Head of caudate nucleus (tissue), 42 donors: ENCODE results near the gene TFF3.
A peak's percentile ranks its signal among the peaks of the same experiment; 100 is the strongest.

Source experiments
- DNase-seq, 42 donors: peaks; one replicate each; pipeline versions ENCODE4 v3.0.0 to v3.0.0-alpha.2; 2020 to 2021; ENCODE audit warnings: mixed read lengths in 7 of 42
- intact Hi-C: fragments of 100-400 bp; cut with DNase I; formaldehyde crosslinking; loops from one replicate; pipeline ENCODE4 v1.15.0; 2022

Gene TFF3

DNA sequence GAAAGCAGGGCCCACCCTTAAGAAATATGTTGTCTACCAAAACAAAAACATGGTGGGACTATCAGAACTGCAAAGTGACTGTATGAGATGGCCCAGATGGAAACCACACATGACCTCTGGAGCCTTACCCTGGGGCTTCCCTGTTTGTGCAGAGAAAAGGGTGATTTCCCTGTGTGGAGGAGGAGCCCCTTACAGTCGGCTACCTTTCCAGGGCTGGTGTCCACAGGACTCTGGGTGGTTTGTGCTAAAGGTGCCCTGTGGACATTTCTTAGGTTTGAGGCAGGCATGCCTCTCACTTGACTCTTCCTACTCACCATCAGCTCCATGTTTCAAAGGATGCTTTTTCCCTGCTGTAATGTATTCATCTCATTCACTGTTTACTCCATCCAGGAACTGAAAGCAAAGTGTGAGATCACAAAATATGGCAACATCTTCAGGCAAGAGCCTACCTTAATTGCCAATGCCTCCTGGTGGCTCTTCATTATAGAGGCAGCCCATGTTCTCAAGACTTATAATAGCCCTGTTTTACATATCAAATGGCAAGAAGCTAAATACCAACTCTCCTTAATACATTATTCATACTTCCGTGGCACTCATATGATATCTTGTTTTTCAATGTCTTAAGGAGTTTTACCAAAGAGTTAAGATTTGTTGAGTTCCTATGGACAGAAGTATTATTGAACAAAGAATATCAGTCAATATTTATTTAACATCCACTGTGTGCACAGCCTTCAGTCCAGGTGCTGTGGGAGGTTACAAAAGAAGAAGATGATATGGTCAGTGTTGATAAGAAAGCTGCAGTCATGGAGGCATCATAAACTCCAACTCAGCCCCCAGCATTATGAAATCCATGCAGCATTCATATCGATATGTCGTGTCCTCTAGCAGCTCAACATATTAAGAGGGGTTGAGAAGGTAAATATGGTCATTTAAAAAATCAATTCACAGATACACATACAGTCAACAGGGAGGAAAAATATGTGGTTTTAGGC lies 15.5 kb upstream of the TFF3 start:
- intact Hi-C loops, result no loop called here
- DNase-seq, result no peak

DNA sequence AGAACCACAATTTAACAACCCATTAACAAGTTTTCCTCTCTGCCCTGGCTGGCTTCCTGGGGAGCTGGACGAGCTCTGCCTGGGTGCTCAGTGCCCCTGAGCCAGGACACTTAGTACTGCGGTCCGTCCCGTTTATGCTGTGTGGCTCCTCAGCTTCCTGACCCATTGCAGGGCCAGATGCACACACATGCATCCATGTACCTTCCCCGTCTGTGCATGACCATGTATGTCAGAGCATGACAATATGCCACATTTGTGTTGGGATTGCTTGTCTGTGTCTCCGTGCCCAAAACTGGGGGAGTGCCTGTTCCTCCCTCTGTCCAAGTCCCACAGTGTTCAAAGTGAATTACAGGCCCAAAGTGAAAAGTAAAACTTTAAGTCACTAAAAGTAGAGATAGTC lies 9.7 kb upstream of the TFF3 start:
- DNase-seq, result peak in 3 of 42 donors; percentile 4 to 25 (median 9)
- intact Hi-C loops, result no loop called here

DNA sequence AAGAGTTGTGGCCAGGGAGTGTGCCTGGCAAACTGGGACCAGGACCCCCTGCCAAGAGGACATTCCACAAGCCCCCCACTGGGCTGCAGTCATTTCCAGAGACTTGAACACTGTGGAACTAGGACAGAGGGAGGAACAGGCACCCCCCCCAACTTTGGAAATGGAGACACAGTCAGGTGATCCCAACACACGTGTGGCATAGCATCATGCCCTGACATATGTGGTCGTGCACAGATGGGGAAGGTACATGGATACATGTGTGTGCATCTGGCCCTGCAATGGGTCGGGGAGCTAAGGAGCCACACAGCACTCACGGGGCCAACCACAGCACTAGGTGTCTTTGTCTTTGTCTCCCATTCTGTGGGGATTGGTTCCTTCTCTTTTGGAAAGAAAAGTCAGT lies 6.6 kb upstream of the TFF3 start:
- peak in 1 of 42 donors; percentile 18 for DNase-seq
- intact Hi-C loops, result no loop called here

DNA sequence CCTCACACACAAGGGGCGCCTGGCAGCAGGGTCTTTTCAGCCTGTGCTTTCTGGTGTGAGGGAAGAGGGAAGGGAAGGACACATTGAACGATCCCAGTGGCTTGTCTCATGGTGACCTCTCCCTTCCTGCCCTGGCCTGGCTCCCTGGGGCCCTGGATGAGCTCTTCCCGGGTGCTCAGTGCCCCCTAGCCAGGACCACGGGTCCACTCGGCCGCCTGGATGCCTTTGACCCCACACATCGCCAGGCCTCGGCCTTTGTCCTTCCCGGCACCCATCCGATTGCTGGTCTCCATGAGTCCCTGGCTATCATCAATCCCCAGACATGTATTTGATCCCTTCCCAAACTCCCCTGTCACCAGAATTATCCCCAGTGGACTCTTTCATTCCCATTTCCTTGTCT lies 6.0 kb upstream of the TFF3 start:
- DNase-seq, result peak in 2 of 42 donors; percentile 11 to 16
- intact Hi-C loops, result no loop called here

DNA sequence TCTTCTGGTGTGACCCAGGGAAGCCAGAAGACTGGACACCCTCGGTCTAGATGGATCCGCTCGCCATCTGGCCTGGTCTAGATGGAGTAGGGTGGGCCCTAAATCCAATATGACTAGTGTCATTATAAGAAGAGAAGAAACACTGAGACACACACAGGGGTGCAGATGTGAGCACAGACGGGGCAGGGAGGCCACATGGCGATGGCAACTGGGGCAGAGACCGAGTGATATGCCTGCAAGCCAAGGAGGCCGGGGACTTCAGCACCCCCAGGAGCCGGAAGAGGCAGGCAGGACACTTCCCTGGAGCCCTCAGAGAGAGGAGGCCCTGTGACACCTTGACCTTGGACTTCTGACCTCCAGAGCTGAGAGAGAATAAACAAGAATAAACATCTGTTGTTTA lies 5.6 kb upstream of the TFF3 start:
- intact Hi-C loops, result no loop called here
- DNase-seq, result peak in 3 of 42 donors; percentile 6 to 22 (median 11)

DNA sequence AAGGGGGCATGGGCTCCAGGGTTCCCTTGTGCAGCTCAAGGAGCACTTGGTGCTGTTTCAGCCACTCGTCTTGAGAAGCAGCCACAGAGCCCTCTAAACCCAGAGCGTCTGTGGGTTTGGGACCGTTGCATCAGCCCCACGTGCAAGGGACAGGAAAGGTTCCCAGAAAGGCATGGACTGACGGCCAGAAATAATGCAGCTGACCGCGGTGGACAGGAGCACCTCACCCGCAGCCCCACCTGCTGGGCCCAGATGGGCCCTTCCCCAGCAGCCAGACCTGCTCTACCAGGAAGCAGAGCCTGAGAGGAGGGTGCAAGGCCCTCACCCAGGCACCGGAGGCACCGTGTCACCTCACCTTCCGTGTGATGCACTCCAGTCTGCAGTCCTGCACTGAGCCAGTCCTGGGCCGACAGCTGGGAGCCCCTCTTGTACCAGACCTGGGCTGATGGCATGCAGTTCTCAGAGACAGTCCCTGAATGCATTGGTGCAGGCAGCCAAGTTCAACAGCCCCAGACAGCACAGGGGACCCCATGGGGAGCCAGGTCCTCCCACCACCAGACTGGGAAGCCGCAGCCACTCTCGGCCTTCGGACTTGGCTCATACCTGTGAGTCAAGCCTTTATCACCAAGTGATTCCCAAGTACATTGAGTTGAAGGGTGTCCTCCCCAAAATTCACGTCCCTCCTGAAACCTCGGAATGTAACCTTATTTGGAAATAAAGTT lies 4.8 kb upstream of the TFF3 start:
- intact Hi-C loops, result no loop called here
- DNase-seq, result peak in 4 of 42 donors; percentile 2 to 33 (median 17)

DNA sequence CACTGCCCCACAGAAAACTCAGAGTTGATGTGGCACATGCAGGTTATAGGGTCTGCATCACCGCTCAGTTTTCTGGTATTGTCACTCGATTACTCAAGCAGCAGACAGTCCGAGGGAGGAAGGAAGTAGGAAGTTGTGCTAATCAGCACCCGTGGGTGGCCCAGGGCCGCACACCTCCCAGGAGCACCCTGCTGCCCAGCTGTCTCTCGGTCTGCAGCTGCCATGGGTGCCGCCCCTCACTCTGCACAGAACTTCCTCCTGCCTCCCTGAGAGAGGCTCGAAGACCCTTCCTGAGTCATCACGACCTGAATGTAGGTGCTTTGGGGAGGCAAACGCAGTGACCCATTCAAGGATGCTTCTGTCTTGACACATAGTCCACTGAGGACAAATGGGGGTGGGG lies 4.2 kb upstream of the TFF3 start:
- intact Hi-C loops, result no loop called here
- DNase-seq, result peak in 3 of 42 donors; percentile 5 to 37 (median 25)

DNA sequence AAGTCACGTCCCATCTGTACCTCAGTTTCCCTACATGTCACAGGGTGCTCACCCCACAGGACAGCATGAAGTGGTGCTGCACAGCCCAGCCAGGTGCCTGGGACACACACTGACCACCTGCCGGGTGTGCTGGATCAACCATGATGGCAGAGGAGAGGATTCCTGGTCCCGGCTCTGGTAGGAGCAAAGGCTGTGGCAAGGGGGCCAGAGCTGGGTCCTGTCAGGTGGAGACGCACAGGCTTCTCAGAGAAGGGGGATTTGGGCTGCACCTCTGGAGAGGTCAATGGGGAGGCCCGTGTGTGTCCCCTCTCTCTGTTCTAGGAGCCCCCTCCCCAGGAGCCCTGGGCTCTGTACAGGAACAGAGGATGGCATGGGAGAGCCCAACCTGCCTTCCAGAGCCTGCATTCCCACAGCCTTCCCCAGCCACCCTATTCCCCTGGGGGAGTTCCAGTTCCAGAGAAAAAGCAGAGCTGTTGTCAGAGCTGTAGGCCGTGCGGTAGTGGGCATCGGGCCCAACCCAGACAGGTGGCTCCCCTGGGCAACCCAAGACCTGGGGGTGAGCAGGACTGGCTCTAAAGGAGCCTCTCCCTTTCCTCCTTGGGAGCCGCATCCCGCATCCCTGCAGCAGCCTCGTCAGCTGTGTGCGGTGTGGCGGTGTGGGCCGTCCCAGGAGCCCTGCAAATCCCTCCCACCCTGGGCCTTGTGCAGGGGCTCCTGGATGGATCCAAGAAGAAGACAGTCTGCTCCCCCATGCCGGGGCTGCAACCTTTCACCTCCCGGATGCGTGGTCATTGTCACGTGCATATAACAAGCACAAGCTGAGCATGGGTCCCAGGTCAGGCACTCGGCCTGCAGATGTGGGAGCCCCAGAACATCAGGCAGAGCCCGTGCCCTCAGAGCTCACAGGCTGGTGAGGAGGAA lies 2.9 kb upstream of the TFF3 start:
- peak in 5 of 42 donors; percentile 3 to 35 (median 7) for DNase-seq
- intact Hi-C loops, result no loop called here

DNA sequence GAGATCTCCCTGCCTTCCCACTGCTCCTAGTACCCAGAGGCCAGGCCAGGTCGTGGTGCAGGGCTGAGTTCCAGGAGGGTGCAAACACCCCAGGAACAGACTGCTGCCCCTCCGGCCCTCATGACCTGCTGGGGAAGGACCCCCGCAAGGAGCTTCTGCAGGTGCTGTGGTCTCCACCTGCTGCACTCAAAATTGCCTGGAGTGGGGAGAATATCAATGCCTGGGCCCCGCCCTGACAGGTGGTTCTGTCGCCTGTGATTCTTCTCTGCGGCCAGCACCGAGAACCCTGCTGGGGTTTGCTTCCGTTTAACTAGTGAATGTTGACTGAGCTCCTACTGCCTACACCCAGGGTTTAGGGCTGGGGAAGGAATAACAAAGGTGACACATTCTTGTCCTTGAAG lies 2.1 kb upstream of the TFF3 start:
- intact Hi-C loops, result no loop called here
- DNase-seq, result peak in 2 of 42 donors; percentile 3 to 9

DNA sequence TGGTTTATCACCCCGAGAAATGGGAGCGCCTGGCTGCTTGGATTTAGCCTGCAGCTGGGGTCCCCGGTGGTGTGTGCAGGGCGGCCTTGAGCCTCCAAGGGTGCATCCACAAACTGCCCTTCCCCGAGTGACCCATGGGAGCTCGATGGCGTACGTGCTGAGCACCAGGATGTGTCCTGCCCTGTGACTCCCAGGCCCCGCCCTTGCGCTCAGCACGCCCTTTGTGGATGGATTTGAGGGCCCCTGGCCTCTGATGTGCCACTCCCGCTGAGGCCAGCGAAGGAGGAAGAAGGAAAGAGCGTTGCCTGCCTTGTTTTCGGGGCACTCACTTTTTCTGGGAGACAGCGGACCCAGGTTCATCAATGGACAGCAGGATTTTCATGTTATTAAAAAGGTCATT lies 1.7 kb upstream of the TFF3 start:
- intact Hi-C loops, result no loop called here
- peak in 1 of 42 donors; percentile 16 for DNase-seq

DNA sequence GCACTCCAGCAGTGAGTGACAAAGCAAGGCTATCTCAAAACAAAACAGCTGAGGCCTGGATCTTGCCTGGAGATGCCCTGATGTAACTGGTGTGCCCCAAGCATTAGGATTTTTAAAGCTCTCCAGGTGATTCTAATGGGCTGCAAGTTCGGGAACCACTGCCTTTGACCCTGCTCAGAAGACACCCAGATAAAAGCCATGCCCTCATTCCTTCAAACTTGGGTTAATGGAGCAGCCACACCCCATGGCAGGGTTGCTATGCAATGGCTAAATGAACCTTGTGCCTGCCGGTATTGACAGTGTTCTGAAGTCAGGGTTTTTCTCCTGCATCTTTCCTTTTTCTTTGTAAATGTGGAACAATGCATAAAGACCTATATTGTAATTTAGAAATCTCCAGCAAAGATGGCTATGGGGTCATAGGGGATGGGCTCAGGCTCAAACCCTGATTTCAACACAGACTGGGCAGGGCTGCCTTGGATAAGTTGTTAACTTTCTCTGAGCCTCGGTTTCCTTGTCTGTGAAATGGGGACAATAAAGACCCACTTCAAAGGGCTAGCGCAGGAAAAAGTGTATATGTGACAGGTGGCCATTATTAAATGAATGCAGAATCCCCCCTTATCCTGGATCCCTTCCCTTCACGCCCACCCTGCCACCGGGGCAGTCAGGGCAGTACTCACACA lies 453 bp downstream of the TFF3 start:
- intact Hi-C loops, result no loop called here
- DNase-seq, result no peak

DNA sequence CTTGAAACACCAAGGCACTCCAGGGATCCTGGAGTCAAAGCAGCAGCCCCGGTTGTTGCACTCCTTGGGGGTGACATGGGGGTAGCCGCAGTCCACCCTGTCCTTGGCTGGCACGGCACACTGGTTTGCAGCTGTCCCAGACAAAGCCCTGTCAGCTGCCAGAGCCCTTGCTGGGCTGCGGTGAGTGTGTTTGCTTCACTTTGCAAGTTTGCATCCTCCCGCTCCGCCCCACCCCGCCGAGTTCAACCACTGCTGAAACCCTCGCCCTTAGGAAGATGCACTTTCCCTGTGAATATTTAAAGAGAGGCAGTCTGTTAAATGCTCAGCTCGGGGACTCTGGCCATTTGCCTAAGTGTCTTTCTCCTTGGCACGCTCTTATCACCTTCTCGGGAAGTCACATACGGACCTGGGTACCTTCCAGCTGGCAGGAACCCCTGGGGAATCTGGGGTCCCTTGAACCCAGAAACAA lies 1.7 kb downstream of the TFF3 start:
- DNase-seq, result peak in 1 of 42 donors; percentile 36
- intact Hi-C loops, result no loop called here

DNA sequence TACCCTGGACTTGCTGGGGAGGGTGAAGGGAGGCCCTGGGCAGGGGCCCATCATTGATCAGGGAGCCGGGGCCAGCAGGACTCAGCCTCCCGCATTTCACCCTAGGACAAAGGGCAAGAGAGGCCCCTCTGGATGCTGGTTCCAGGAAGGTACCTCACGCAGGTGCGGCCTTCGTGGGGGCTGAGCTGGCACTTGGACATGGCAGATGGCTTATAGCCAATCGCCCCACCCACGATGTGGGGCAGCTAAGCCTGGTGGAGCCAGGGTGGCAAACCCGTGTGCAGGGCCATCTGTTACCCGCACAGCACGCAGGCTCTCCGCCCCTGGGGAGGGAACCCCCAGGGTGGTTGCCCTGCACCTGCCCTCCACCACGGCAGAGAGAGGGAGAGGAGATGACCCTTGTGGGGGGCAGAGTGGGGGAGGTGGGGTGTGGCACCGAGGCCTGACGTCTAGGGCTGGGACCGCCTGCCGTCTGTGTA lies 2.5 kb downstream of the TFF3 start:
- intact Hi-C loops, result no loop called here
- peak in 1 of 42 donors; percentile 28 for DNase-seq

DNA sequence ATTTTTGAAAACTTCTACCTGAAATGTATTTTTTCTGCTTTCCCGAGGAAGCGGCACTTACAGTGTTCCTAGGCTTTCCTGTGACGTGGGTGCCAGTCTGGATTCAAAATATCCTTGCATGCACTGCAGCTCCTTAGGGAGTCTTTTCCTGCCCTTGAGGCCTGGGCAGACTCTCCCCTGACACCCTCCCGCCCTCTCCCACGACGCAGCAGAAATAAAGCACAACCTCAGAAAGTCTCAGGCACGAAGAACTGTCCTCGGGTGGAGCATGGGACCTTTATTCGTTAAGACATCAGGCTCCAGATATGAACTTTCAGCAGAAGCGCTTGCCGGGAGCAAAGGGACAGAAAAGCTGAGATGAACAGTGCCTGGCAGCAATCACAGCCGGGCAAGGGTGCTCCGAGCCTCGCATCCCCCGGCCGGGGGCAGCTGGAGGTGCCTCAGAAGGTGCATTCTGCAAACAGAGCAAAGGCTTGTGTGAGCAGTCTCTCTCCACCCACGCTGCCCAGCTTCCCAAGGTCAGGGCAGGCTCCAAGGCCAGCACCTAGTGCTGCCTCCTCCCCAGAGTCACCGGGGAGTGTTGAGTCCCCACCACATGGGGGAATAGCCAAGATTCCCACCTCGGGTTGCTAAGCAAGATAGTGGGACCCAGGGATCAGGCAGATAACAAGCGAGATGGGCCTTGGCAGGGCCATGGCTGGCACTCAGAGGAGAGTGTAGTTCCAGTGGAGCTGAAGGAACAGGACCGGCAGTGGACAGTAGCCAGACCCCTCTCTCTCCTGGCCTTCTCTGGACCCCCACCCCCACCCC lies 3.2 kb downstream of the TFF3 start:
- intact Hi-C loops, result no loop called here
- peak in 2 of 42 donors; percentile 21 to 29 for DNase-seq

DNA sequence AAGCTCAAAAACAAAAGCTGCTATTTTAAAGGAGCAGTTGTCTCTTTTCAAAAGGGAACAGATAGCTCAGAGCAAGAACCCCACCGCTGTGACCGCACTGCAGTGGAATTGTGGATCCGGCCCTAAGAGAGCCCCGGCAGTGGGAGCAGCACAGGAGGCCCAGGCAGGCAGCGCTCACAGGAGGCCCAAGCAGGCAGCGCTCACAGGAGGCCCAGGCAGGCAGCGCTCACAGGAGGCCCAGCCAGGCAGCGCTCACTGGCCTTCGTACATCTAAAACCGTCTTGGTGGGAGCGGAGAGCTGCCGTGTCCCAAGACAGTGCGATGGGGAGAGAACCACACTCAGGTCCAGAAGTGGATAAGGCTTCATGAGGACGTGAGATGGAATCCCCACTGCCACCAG lies 4.0 kb downstream of the TFF3 start:
- intact Hi-C loops, result no loop called here
- DNase-seq, result peak in 3 of 42 donors; percentile 8 to 34 (median 22)

DNA sequence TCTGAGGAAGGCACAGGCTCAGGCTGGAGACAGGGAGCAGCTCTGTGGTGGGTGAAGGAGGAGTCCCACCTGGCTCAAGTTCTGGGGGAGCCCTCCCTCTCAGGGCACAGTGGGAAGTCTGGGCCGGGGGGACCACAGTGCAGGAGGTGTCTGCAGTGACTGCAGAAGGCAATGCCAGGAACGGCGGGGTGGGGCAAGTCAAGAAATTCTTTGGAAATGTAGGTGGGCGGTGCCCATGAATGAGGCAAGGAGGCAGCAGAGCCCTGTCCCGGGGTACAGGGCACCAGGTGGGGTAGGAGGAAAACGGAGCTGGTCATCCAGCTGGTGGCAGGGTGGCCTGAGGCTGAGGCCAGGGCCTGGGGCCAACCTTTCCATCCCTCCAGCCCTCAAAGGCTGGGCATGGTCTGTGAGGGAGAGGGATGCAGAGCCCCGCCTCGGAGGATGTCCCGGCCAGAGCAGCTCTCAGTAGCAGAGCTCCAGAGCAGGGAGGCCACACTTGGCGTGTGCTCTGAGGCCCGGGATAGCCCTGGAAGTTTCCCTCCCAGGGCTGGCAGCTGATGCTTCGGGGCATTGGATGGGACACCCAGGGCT lies 4.7 kb downstream of the TFF3 start:
- peak in 4 of 42 donors; percentile 7 to 37 (median 19) for DNase-seq

DNA sequence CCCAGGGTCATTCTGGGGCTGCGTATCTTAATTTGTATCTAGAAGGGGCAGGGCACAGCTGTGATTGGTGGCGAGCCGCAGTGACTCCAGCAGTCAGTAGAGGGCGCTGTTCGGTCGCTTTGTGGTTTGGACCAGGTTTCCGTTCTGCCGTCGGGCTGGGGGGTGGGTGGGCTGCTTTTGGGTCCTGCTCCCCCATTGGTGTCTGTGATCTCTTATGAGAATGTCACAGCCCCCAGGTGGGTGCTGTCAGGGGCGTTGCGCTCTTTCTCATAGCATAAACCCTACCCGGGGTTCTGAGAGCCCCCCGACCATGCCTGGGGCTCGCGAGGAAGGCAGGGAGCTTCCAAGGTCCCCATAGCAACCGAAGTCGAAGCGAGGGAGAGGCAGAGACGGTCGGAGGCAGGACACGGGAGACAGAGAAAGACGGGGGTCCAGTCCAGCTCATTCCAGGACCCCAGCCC lies 5.4 kb downstream of the TFF3 start:
- intact Hi-C loops, result no loop called here
- peak in 40 of 42 donors; percentile 48 to 89 (median 77) for DNase-seq

More for the DNA sequence above, 4.7 kb downstream of the TFF3 start:
- intact Hi-C loops, result no loop called here
